H7 (cell line): ENCODE measurements around the gene ZCCHC14. TPM values are rescaled to one million over a fixed set of nuclear protein-coding genes. Genes with fewer than 3 reads are reported as not detected.
A peak's percentile ranks its signal among the peaks of the same experiment; 100 is the strongest.

Experiments
- DNase-seq: peaks from one replicate; pipeline ENCODE4 v3.0.0; 2012
- H3K27me3 ChIP-seq: 2 replicates; pipeline ENCODE4 v1.6.0; 2011; ENCODE audit warnings: mild to moderate bottlenecking, low read length; ENCODE audit not compliant: control insufficient read depth, insufficient read depth
- H3K36me3 ChIP-seq: replicated peaks from 2 replicates; pipeline ENCODE4 v1.5.1; 2011; ENCODE audit warnings: low read length; ENCODE audit not compliant: control insufficient read depth, insufficient read depth
- H3K4me3 ChIP-seq: 2 replicates; pipeline ENCODE4 v1.5.1; 2011; ENCODE audit warnings: low read depth, mild to moderate bottlenecking, control low read depth, low read length, moderate library complexity; ENCODE audit not compliant: insufficient read depth
- total RNA-seq: library from RNA; depleted of rRNA; stranded (reverse); fragments of >200 nt; shearing (Covaris generic); gene quantifications from 2 replicates; pipeline ENCODE4 v1.2.3, GENCODE V29; 2014

Gene ZCCHC14
- total RNA-seq, 1 experiment from 2014 or later = 13.3 TPM

- Histone ChIP-seq H3K27me3 (no peaks in the 10 kb centered on the region), H3K4me3 (no peak overlapping the region), H3K36me3 (no peaks in the 10 kb centered on the region)
- no peak for DNase-seq
Measured at GRCh38 chr16:87466975-87467501, 25.8 kb downstream of the ZCCHC14 start.

GRCh38 chr16:87465879-87466278, 26.9 kb downstream of the ZCCHC14 start:
- Histone ChIP-seq H3K4me3 (no peak overlapping the region), H3K27me3 (no peaks in the 10 kb centered on the region), H3K36me3 (no peaks in the 10 kb centered on the region)
- DNase-seq = no peak

GRCh38 chr16:87465306-87465705, 27.5 kb downstream of the ZCCHC14 start:
- no peaks in the 10 kb centered on the region for H3K27me3 ChIP-seq
- H3K4me3 ChIP-seq = no peak overlapping the region
- no peaks in the 10 kb centered on the region for H3K36me3 ChIP-seq
- DNase-seq = no peak

GRCh38 chr16:87464691-87465300, 28.0 kb downstream of the ZCCHC14 start:
- no peak for DNase-seq
- no peak overlapping the region for H3K4me3 ChIP-seq
- H3K27me3 ChIP-seq = no peaks in the 10 kb centered on the region
- H3K36me3 ChIP-seq = peaks cover under 1% of the 10 kb centered on the region

- no peak overlapping the region for H3K4me3 ChIP-seq
- H3K27me3 ChIP-seq = no peaks in the 10 kb centered on the region
- no peak for DNase-seq
- H3K36me3 ChIP-seq = peaks cover 1% of the 10 kb centered on the region
Measured at GRCh38 chr16:87463722-87464690, 28.8 kb downstream of the ZCCHC14 start.

- Histone ChIP-seq H3K36me3 (peaks cover 5% of the 10 kb centered on the region), H3K27me3 (no peaks in the 10 kb centered on the region), H3K4me3 (no peak overlapping the region; the same call in 1 of the 2 replicates)
- peak; percentile 95 for DNase-seq
Measured at GRCh38 chr16:87461466-87461991, 31.3 kb downstream of the ZCCHC14 start.

GRCh38 chr16:87460936-87461335, 31.9 kb downstream of the ZCCHC14 start:
- Histone ChIP-seq H3K4me3 (no peak overlapping the region), H3K36me3 (peaks cover 5% of the 10 kb centered on the region), H3K27me3 (no peaks in the 10 kb centered on the region)
- no peak for DNase-seq

GRCh38 chr16:87459833-87460232, 33.0 kb downstream of the ZCCHC14 start:
- no peak for DNase-seq
- Histone ChIP-seq H3K27me3 (no peaks in the 10 kb centered on the region), H3K4me3 (no peak overlapping the region), H3K36me3 (peaks cover 7% of the 10 kb centered on the region)

GRCh38 chr16:87459027-87459426, 33.8 kb downstream of the ZCCHC14 start:
- H3K36me3 ChIP-seq = peaks cover 7% of the 10 kb centered on the region
- H3K4me3 ChIP-seq = no peak overlapping the region
- no peak for DNase-seq
- no peaks in the 10 kb centered on the region for H3K27me3 ChIP-seq

DNA sequence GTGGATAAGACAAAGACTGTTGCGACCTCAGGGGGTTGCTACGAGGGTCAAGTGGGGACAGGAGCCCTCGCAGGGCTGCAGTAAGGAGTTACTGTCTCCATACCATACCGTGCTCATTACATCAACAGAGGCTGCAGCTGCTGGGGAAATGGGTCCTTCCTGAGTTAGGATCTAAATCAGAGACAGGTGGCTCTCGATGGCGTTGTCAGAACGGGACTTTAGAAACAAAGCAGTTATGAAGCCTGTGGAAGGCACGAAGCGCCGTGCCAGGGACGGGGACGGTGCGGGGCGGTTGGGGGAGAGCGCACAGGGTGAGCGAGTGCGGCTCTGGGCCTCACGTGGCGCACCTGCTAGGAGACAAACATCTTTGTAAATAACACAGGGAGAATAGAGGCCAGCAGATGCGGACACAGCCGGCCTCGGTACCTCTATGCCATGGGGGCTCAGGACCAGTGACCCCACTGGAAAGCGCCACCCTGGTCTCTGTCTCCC, 34.4 kb downstream of the ZCCHC14 start:
- H3K36me3 ChIP-seq = peaks cover 7% of the 10 kb centered on the region
- H3K27me3 ChIP-seq = no peaks in the 10 kb centered on the region
- no peak overlapping the region for H3K4me3 ChIP-seq
- DNase-seq = no peak

DNA sequence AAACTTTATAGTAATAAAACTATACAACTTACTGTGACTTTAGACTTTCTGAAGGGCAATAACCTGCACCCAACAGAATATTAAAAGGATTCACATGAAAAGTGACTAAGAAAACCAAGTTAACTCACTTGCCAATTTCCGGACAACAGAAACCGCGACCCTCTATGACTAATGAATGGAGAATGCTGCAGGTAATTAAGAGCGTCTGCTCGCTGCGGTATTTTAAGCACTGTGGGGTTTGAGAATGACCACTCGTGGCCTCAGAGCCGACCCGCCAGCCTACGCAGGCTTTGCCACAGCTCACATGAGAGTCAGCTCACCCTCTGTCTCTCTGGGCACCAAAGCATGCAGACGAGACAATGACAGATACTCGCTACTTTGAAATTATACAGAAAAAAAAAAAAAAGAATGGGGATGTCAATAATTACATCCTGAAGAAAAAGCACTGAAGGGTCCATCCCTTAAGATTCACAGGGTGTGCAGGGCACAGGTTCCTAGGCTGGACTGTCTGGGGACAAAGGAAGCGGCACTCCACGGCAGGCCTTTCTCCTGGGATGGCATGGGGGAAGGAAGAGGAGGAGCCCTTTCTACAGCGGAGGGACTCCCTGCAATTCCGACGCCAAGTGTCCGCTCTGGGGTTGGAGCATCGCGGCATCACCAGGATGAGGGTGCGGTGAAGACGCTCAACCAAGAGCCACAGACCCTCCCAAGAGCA, 35.0 kb downstream of the ZCCHC14 start:
- Histone ChIP-seq H3K27me3 (no peaks in the 10 kb centered on the region), H3K4me3 (no peak overlapping the region), H3K36me3 (peaks cover 7% of the 10 kb centered on the region)
- DNase-seq = no peak

DNA sequence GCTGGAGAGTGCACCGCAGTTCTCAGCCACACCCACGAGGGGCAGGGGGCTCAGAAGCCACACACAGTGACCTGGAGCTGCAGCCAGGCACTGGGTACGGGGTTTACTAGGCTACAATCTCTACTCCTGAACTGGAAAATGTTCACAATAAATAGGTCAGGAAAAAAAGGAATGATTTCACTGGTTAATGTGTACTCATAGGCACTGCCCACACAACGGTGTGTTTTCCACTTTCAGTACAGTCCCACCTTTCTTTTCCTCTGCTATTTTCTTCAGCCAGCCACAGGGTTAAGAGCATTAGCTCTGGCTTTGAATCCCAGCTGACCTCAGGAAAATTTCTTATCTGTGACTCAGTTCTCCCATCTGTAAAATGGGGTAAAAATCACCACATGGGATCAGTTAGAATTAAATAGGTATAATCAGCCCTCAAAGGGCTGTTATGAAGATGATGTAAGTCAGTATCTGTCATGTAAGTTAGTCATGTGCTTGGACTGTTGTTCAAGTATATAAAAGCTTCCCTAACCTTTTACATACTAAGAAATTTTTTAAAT, 35.7 kb downstream of the ZCCHC14 start:
- Histone ChIP-seq H3K27me3 (no peaks in the 10 kb centered on the region), H3K36me3 (peaks cover 7% of the 10 kb centered on the region), H3K4me3 (no peak overlapping the region)
- DNase-seq = no peak

- no peak for DNase-seq
Measured at GRCh38 chr16:87454391-87454790, 38.4 kb downstream of the ZCCHC14 start.

GRCh38 chr16:87453326-87453725, 39.5 kb downstream of the ZCCHC14 start:
- Histone ChIP-seq H3K36me3 (peaks cover 8% of the 10 kb centered on the region), H3K4me3 (no peak overlapping the region), H3K27me3 (no peaks in the 10 kb centered on the region)
- no peak for DNase-seq

More at GRCh38 chr16:87454391-87454790, 38.4 kb downstream of the ZCCHC14 start:
- Histone ChIP-seq H3K36me3 (peaks cover 7% of the 10 kb centered on the region), H3K4me3 (no peak overlapping the region), H3K27me3 (no peaks in the 10 kb centered on the region)
